Measurements from ENCODE around the gene AHDC1. TPM values are rescaled to one million over a fixed set of nuclear protein-coding genes. Genes with fewer than 3 reads are reported as not detected.

The AHDC1 gene
- total and polyA plus RNA-seq, 9 of the 15 experiments (the other 6 are each of a cell fraction or from before 2014, with no cell fraction given) = 0.21 to 36.4 (median 4.7) TPM

DNA sequence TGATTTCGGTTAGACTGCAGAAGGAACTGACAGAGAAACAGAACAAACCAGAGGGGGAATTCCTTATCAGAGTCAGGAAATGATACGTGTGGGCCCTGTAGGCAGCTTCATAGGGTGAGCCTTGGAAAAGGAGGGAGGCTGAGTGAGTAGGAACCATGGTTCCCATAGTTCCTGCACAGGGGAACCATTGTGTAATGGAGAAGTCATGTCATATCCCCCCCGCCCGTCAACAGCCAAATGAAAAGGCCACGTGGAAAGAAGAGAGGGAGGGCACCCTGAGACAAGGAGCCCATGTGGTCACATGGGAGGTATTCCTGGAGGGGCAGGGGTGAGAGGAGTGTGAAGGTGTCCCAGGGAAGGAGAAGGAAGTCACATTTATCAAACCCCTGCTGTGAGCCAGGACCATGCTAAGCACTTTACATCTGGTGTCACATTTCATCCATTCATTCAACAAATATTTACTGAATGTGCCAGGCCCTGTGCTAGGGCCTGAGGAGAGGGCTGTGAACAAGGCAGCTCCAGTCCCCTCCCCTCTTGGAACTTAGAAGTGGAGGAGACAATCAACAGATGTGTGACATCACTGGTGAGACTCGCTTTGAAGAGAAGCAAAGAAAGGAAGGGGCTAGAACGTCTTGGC is 46.7 kb upstream of the AHDC1 start (continued):
- TF ChIP-seq, protein P1, sequence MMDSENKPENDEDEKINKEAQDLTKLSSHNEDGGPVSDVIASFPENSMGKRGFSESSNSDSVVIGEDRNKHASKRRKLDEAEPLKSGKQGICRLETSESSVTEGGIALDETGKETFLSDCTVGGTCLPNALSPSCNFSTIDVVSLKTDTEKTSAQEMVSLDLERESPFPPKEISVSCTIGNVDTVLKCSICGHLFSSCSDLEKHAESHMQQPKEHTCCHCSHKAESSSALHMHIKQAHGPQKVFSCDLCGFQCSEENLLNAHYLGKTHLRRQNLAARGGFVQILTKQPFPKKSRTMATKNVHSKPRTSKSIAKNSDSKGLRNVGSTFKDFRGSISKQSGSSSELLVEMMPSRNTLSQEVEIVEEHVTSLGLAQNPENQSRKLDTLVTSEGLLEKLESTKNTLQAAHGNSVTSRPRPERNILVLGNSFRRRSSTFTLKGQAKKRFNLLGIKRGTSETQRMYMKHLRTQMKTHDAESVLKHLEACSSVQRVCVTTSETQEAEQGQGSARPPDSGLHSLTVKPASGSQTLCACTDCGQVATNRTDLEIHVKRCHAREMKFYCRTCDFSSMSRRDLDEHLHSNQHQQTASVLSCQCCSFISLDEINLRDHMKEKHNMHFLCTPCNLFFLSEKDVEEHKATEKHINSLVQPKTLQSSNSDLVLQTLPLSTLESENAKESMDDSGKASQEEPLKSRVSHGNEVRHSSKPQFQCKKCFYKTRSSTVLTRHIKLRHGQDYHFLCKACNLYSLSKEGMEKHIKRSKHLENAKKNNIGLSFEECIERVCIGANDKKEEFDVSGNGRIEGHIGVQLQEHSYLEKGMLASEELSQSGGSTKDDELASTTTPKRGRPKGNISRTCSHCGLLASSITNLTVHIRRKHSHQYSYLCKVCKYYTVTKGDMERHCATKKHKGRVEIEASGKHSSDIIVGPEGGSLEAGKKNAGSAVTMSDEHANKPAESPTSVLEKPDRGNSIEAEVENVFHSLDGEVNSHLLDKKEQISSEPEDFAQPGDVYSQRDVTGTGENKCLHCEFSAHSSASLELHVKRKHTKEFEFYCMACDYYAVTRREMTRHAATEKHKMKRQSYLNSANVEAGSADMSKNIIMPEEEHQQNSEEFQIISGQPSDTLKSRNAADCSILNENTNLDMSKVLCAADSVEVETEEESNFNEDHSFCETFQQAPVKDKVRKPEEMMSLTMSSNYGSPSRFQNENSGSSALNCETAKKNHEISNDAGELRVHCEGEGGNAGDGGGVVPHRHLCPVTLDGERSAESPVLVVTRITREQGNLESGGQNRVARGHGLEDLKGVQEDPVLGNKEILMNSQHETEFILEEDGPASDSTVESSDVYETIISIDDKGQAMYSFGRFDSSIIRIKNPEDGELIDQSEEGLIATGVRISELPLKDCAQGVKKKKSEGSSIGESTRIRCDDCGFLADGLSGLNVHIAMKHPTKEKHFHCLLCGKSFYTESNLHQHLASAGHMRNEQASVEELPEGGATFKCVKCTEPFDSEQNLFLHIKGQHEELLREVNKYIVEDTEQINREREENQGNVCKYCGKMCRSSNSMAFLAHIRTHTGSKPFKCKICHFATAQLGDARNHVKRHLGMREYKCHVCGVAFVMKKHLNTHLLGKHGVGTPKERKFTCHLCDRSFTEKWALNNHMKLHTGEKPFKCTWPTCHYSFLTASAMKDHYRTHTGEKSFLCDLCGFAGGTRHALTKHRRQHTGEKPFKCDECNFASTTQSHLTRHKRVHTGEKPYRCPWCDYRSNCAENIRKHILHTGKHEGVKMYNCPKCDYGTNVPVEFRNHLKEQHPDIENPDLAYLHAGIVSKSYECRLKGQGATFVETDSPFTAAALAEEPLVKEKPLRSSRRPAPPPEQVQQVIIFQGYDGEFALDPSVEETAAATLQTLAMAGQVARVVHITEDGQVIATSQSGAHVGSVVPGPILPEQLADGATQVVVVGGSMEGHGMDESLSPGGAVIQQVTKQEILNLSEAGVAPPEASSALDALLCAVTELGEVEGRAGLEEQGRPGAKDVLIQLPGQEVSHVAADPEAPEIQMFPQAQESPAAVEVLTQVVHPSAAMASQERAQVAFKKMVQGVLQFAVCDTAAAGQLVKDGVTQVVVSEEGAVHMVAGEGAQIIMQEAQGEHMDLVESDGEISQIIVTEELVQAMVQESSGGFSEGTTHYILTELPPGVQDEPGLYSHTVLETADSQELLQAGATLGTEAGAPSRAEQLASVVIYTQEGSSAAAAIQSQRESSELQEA (IDR thresholded peaks at IDR 0.05; ENCODE audit: low read depth) = no peak
- TF ChIP-seq YY1 (IDR thresholded peaks at IDR 0.05; ENCODE audit: borderline replicate concordance in 1 of 3, control insufficient read depth in 1 of 3, extremely low read depth in 1 of 3, insufficient read depth in 3 of 3, insufficient read length in 1 of 3, insufficient replicate concordance in 2 of 3, low read depth in 1 of 3, low read length in 2 of 3) = no peak
- TF ChIP-seq, protein P2, sequence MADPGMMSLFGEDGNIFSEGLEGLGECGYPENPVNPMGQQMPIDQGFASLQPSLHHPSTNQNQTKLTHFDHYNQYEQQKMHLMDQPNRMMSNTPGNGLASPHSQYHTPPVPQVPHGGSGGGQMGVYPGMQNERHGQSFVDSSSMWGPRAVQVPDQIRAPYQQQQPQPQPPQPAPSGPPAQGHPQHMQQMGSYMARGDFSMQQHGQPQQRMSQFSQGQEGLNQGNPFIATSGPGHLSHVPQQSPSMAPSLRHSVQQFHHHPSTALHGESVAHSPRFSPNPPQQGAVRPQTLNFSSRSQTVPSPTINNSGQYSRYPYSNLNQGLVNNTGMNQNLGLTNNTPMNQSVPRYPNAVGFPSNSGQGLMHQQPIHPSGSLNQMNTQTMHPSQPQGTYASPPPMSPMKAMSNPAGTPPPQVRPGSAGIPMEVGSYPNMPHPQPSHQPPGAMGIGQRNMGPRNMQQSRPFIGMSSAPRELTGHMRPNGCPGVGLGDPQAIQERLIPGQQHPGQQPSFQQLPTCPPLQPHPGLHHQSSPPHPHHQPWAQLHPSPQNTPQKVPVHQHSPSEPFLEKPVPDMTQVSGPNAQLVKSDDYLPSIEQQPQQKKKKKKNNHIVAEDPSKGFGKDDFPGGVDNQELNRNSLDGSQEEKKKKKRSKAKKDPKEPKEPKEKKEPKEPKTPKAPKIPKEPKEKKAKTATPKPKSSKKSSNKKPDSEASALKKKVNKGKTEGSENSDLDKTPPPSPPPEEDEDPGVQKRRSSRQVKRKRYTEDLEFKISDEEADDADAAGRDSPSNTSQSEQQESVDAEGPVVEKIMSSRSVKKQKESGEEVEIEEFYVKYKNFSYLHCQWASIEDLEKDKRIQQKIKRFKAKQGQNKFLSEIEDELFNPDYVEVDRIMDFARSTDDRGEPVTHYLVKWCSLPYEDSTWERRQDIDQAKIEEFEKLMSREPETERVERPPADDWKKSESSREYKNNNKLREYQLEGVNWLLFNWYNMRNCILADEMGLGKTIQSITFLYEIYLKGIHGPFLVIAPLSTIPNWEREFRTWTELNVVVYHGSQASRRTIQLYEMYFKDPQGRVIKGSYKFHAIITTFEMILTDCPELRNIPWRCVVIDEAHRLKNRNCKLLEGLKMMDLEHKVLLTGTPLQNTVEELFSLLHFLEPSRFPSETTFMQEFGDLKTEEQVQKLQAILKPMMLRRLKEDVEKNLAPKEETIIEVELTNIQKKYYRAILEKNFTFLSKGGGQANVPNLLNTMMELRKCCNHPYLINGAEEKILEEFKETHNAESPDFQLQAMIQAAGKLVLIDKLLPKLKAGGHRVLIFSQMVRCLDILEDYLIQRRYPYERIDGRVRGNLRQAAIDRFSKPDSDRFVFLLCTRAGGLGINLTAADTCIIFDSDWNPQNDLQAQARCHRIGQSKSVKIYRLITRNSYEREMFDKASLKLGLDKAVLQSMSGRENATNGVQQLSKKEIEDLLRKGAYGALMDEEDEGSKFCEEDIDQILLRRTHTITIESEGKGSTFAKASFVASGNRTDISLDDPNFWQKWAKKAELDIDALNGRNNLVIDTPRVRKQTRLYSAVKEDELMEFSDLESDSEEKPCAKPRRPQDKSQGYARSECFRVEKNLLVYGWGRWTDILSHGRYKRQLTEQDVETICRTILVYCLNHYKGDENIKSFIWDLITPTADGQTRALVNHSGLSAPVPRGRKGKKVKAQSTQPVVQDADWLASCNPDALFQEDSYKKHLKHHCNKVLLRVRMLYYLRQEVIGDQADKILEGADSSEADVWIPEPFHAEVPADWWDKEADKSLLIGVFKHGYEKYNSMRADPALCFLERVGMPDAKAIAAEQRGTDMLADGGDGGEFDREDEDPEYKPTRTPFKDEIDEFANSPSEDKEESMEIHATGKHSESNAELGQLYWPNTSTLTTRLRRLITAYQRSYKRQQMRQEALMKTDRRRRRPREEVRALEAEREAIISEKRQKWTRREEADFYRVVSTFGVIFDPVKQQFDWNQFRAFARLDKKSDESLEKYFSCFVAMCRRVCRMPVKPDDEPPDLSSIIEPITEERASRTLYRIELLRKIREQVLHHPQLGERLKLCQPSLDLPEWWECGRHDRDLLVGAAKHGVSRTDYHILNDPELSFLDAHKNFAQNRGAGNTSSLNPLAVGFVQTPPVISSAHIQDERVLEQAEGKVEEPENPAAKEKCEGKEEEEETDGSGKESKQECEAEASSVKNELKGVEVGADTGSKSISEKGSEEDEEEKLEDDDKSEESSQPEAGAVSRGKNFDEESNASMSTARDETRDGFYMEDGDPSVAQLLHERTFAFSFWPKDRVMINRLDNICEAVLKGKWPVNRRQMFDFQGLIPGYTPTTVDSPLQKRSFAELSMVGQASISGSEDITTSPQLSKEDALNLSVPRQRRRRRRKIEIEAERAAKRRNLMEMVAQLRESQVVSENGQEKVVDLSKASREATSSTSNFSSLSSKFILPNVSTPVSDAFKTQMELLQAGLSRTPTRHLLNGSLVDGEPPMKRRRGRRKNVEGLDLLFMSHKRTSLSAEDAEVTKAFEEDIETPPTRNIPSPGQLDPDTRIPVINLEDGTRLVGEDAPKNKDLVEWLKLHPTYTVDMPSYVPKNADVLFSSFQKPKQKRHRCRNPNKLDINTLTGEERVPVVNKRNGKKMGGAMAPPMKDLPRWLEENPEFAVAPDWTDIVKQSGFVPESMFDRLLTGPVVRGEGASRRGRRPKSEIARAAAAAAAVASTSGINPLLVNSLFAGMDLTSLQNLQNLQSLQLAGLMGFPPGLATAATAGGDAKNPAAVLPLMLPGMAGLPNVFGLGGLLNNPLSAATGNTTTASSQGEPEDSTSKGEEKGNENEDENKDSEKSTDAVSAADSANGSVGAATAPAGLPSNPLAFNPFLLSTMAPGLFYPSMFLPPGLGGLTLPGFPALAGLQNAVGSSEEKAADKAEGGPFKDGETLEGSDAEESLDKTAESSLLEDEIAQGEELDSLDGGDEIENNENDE (IDR thresholded peaks at IDR 0.05; ENCODE audit: low read depth, low read length) = no peak
- TF ChIP-seq BDP1 (IDR thresholded peaks at IDR 0.05; ENCODE audit: insufficient read depth, insufficient read length) = no peak
- no peak for TF ChIP-seq FOXA3 (CRISPR knock-in tag; conservative IDR thresholded peaks at IDR 0.05 in 1 of 2, IDR thresholded peaks at IDR 0.05 in 1 of 2)

Measured in K562 (cell line).